ENCODE data around the gene EPPIN. TPM values are rescaled to one million over a fixed set of nuclear protein-coding genes. Genes with fewer than 3 reads are reported as not detected.

The EPPIN gene
- polyA plus RNA-seq, 1 of the 3 experiments (the other 2 are of a cell fraction): not detected

GRCh38 chr20:45510242-45510862 lies 36.8 kb downstream of the EPPIN start:
- ChIA-PET CTCF (interaction anchor here (1.4 kb wide), 1 partner anchor 45 kb away, joined by 3 read pairs; no protein-coding TSS in a partner anchor), POLR2A (no interaction called here)
- H3K9ac ChIP-seq: no peak overlapping the region
- H3K36me3 ChIP-seq (replicated peaks in 1 of 2; ENCODE audit: control insufficient read depth in 1 of 2, insufficient read depth in 2 of 2, low read length in 1 of 2): no peaks in the 10 kb centered on the region
- no peaks in the 10 kb centered on the region for H3K9me3 ChIP-seq
- no peak overlapping the region for H3K27ac ChIP-seq (ENCODE audit: low read depth in 2 of 2, low read length in 1 of 2)
- peaks cover 6% of the 10 kb centered on the region for H3F3A ChIP-seq (replicated peaks; ENCODE audit: insufficient read depth)
- TF ChIP-seq YY1 (IDR thresholded peaks at IDR 0.05; ENCODE audit: low read depth): no peak
- TF ChIP-seq RFX5 (IDR thresholded peaks at IDR 0.05; ENCODE audit: low read length): no peak
- TF ChIP-seq TEAD4 (IDR thresholded peaks at IDR 0.05; ENCODE audit: borderline replicate concordance, insufficient read depth): no peak
- TF ChIP-seq FOXM1 (IDR thresholded peaks at IDR 0.05; ENCODE audit: low read depth): no peak
- TF ChIP-seq FOXJ3 (CRISPR knock-in tag; IDR thresholded peaks at IDR 0.05): no peak
- no peak for TF ChIP-seq ELF1 (IDR thresholded peaks at IDR 0.05)
- TF ChIP-seq MEF2A (IDR thresholded peaks at IDR 0.05; ENCODE audit: borderline replicate concordance, low read depth): no peak
- no peak for TF ChIP-seq TAF1 (IDR thresholded peaks at IDR 0.05; ENCODE audit: borderline replicate concordance, low read depth, low read length)
- TF ChIP-seq NFIC (IDR thresholded peaks at IDR 0.05; ENCODE audit: borderline replicate concordance): no peak
- no peak for TF ChIP-seq TCF12 (IDR thresholded peaks at IDR 0.05)
- no peak for TF ChIP-seq GATA2 (CRISPR knock-in tag; IDR thresholded peaks at IDR 0.05)
- TF ChIP-seq JUND (IDR thresholded peaks at IDR 0.05): no peak
- H3K4me2 ChIP-seq: no peak overlapping the region
- no peak for DNase-seq
- no peaks in the 10 kb centered on the region for H3K4me1 ChIP-seq (ENCODE audit: control insufficient read depth in 1 of 2, insufficient read depth in 2 of 2, low read depth in 1 of 2, low read length in 1 of 2)
- H3K79me2 ChIP-seq (ENCODE audit: insufficient read depth): no peaks in the 10 kb centered on the region
- H3K4me3 ChIP-seq (ENCODE audit: low read depth in 2 of 2, low read length in 1 of 2): no peak overlapping the region
- H3K27me3 ChIP-seq (ENCODE audit: insufficient read depth): no peaks in the 10 kb centered on the region; the same call in none of the 2 replicates
- no peak overlapping the region for H2AFZ ChIP-seq (ENCODE audit: low read depth)
- no peaks in the 10 kb centered on the region for H4K20me1 ChIP-seq (ENCODE audit: insufficient read depth)
- no peaks in the 10 kb centered on the region for H3K9me2 ChIP-seq
- WGBS (ENCODE audit: low lambda C conversion rate): 2% methylated on average over 5 of the region's 5 CpGs

GRCh38 chr20:45509091-45509490 lies 38.1 kb downstream of the EPPIN start:
- POLR2A ChIA-PET: no interaction called here
- no peak for DNase-seq
- no peaks in the 10 kb centered on the region for H3K4me1 ChIP-seq (ENCODE audit: control insufficient read depth in 1 of 2, insufficient read depth in 2 of 2, low read depth in 1 of 2, low read length in 1 of 2)
- no peaks in the 10 kb centered on the region for H4K20me1 ChIP-seq (ENCODE audit: insufficient read depth)
- H3K4me2 ChIP-seq: no peak overlapping the region
- H3K4me3 ChIP-seq (ENCODE audit: low read depth in 2 of 2, low read length in 1 of 2): no peak overlapping the region
- CTCF ChIA-PET: interaction anchor here (1.4 kb wide), 1 partner anchor 44 kb away, joined by 3 read pairs; no protein-coding TSS in a partner anchor
- no peak overlapping the region for H3K27ac ChIP-seq (ENCODE audit: low read depth in 2 of 2, low read length in 1 of 2)
- no peaks in the 10 kb centered on the region; the same call in 1 of the 2 replicates for H3K27me3 ChIP-seq (ENCODE audit: insufficient read depth)
- no peaks in the 10 kb centered on the region for H3K9me3 ChIP-seq
- H3K9ac ChIP-seq: no peak overlapping the region
- no peak for TF ChIP-seq FOSL2 (IDR thresholded peaks at IDR 0.05; ENCODE audit: borderline replicate concordance, low read depth)
- no peak for TF ChIP-seq GABPA (IDR thresholded peaks at IDR 0.05; ENCODE audit: low read depth)
- no peak for TF ChIP-seq CTCF (IDR thresholded peaks at IDR 0.05)
- TF ChIP-seq TCF12 (IDR thresholded peaks at IDR 0.05): no peak
- no peak for TF ChIP-seq TEAD4 (IDR thresholded peaks at IDR 0.05; ENCODE audit: borderline replicate concordance, insufficient read depth)
- no peak for TF ChIP-seq RAD21 (IDR thresholded peaks at IDR 0.05; ENCODE audit: low read length)
- TF ChIP-seq EZH2phosphoT487 (IDR thresholded peaks at IDR 0.05; ENCODE audit: borderline replicate concordance, low read depth): no peak
- TF ChIP-seq RXRA (IDR thresholded peaks at IDR 0.05; ENCODE audit: borderline replicate concordance, low read depth): no peak
- no peak for TF ChIP-seq MXI1 (IDR thresholded peaks at IDR 0.05; ENCODE audit: low read depth, low read length)
- no peak for TF ChIP-seq FOXM1 (IDR thresholded peaks at IDR 0.05; ENCODE audit: low read depth)
- TF ChIP-seq CHD2 (IDR thresholded peaks at IDR 0.05; ENCODE audit: low read length, partially characterized antibody): no peak
- TF ChIP-seq YY1 (IDR thresholded peaks at IDR 0.05; ENCODE audit: low read depth): no peak
- TF ChIP-seq MEF2A (IDR thresholded peaks at IDR 0.05; ENCODE audit: borderline replicate concordance, low read depth): no peak
- no peak for TF ChIP-seq USF1 (IDR thresholded peaks at IDR 0.05; ENCODE audit: borderline replicate concordance, low read depth)
- TF ChIP-seq ZBTB33 (IDR thresholded peaks at IDR 0.05; ENCODE audit: borderline replicate concordance, low read depth): no peak
- TF ChIP-seq MAX (IDR thresholded peaks at IDR 0.05; ENCODE audit: low read depth): no peak
- TF ChIP-seq POLR2AphosphoS5 (IDR thresholded peaks at IDR 0.05; ENCODE audit: low read depth, low read length): no peak
- H3K36me3 ChIP-seq (replicated peaks in 1 of 2; ENCODE audit: control insufficient read depth in 1 of 2, insufficient read depth in 2 of 2, low read length in 1 of 2): no peaks in the 10 kb centered on the region
- 39% methylated on average over 3 of the region's 4 CpGs for WGBS (ENCODE audit: low lambda C conversion rate)
- peaks cover 6% of the 10 kb centered on the region for H3F3A ChIP-seq (replicated peaks; ENCODE audit: insufficient read depth)
- no peaks in the 10 kb centered on the region for H3K79me2 ChIP-seq (ENCODE audit: insufficient read depth)
- no peaks in the 10 kb centered on the region for H3K9me2 ChIP-seq
- no peak overlapping the region for H2AFZ ChIP-seq (ENCODE audit: low read depth)
